ENCODE data around the gene LONP2.

DNA sequence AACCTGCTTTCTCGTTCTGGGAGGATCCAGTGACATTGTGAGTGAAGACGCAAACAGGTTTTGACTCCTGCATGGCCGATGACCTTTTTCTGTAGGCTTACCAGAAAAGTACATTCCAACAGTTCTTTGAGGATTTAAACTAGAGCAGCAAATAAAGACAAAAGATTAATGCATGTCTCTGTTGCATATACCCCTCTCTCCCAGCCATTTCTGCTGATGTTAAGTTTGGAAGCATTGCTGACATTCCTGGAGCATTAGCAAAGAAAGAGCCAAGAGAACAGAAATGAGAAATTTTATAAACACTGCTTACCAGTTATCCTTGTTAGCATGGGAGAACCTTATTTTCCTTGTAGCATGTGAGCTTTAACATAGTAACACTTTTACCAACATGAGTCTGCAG lies 91.9 kb downstream of the LONP2 start:
- TF ChIP-seq, protein P1, sequence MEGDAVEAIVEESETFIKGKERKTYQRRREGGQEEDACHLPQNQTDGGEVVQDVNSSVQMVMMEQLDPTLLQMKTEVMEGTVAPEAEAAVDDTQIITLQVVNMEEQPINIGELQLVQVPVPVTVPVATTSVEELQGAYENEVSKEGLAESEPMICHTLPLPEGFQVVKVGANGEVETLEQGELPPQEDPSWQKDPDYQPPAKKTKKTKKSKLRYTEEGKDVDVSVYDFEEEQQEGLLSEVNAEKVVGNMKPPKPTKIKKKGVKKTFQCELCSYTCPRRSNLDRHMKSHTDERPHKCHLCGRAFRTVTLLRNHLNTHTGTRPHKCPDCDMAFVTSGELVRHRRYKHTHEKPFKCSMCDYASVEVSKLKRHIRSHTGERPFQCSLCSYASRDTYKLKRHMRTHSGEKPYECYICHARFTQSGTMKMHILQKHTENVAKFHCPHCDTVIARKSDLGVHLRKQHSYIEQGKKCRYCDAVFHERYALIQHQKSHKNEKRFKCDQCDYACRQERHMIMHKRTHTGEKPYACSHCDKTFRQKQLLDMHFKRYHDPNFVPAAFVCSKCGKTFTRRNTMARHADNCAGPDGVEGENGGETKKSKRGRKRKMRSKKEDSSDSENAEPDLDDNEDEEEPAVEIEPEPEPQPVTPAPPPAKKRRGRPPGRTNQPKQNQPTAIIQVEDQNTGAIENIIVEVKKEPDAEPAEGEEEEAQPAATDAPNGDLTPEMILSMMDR (IDR thresholded peaks at IDR 0.05), result no peak
- no peak for TF ChIP-seq POLR2A (IDR thresholded peaks at IDR 0.05)
- no peak for TF ChIP-seq EP300 (IDR thresholded peaks at IDR 0.05)
